Measurements from ENCODE around the gene VHLL.

- TF ChIP-seq, protein P1, sequence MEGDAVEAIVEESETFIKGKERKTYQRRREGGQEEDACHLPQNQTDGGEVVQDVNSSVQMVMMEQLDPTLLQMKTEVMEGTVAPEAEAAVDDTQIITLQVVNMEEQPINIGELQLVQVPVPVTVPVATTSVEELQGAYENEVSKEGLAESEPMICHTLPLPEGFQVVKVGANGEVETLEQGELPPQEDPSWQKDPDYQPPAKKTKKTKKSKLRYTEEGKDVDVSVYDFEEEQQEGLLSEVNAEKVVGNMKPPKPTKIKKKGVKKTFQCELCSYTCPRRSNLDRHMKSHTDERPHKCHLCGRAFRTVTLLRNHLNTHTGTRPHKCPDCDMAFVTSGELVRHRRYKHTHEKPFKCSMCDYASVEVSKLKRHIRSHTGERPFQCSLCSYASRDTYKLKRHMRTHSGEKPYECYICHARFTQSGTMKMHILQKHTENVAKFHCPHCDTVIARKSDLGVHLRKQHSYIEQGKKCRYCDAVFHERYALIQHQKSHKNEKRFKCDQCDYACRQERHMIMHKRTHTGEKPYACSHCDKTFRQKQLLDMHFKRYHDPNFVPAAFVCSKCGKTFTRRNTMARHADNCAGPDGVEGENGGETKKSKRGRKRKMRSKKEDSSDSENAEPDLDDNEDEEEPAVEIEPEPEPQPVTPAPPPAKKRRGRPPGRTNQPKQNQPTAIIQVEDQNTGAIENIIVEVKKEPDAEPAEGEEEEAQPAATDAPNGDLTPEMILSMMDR (conservative IDR thresholded peaks at IDR 0.05 in 1 of 2, IDR thresholded peaks at IDR 0.05 in 1 of 2; ENCODE audit: extremely low read depth in 1 of 2, insufficient read depth in 1 of 2, low read depth in 1 of 2, low read length in 2 of 2) = no peak
- no peak for TF ChIP-seq EZH2 (IDR thresholded peaks at IDR 0.05; ENCODE audit: borderline replicate concordance, low read length)
Observed at GRCh38 chr1:156263288-156263655, 35.8 kb downstream of the VHLL start.

Data from mammary epithelial cell (primary cell).